Natural killer cell (primary cell): Measurements from ENCODE around the gene TEX9. TPM values are rescaled to one million over a fixed set of nuclear protein-coding genes. Genes with fewer than 3 reads are reported as not detected.

ENCODE experiments used
- ATAC-seq, 3 donors: fragments of 150-1000 bp in 2 of 3; fragments of 200-7000 bp in 1 of 3; cut with Tn5 transposase; 1 replicate in 1 of 3; 2 replicates in 2 of 3; pipeline ENCODE4 v1.10.0; 2021; ENCODE audit warnings: mild to moderate bottlenecking in 2 of 3, moderate library complexity in 2 of 3
- DNase-seq, 2 donors: peaks; one replicate each; pipeline versions ENCODE4 v3.0.0 to v3.0.0-alpha.2; 2013 to 2021; ENCODE audit warnings: mixed read lengths in 1 of 2
- H3K27ac ChIP-seq: one replicate; pipeline ENCODE4 v1.5.1; 2013; ENCODE audit warnings: mild to moderate bottlenecking, low read length
- H3K27me3 ChIP-seq: one replicate; pipeline ENCODE4 v1.6.1; 2013; ENCODE audit warnings: low read length; ENCODE audit not compliant: control insufficient read depth, insufficient read depth
- H3K36me3 ChIP-seq: one replicate; pipeline ENCODE4 v1.6.1; 2013; ENCODE audit warnings: low read length; ENCODE audit not compliant: control insufficient read depth, insufficient read depth
- H3K4me1 ChIP-seq: one replicate; pipeline ENCODE4 v1.6.1; 2013; ENCODE audit warnings: low read length; ENCODE audit not compliant: control insufficient read depth, insufficient read depth
- H3K4me3 ChIP-seq: one replicate; pipeline ENCODE4 v1.5.1; 2013; ENCODE audit warnings: low read length
- H3K9me3 ChIP-seq: one replicate; pipeline ENCODE4 v1.6.1; 2013; ENCODE audit warnings: low read length; ENCODE audit not compliant: control insufficient read depth, insufficient read depth
- H3K27ac Mint-ChIP-seq, 2 donors: one replicate each; pipeline ENCODE4 v1.8.0; 2022; ENCODE audit warnings: mild to moderate bottlenecking in 2 of 2, mixed read lengths in 2 of 2, moderate library complexity in 1 of 2
- H3K27me3 Mint-ChIP-seq, 2 donors: one replicate each; pipeline ENCODE4 v1.8.0; 2022; ENCODE audit warnings: low read depth in 2 of 2, mixed read lengths in 2 of 2
- H3K36me3 Mint-ChIP-seq: one replicate; pipeline ENCODE4 v1.8.0; 2022; ENCODE audit warnings: mixed read lengths
- H3K4me1 Mint-ChIP-seq, 2 donors: one replicate each; pipeline ENCODE4 v1.8.0; 2022; ENCODE audit warnings: mixed read lengths in 2 of 2
- H3K4me3 Mint-ChIP-seq: one replicate; pipeline ENCODE4 v1.8.0; 2022; ENCODE audit warnings: mild to moderate bottlenecking, moderate library complexity, mixed read lengths
- H3K9me3 Mint-ChIP-seq, 2 donors: one replicate each; pipeline ENCODE4 v1.8.0; 2022; ENCODE audit warnings: mixed read lengths in 2 of 2
- WGBS: methylation state at CpG from one replicate; pipeline ENCODE4 v1.1.7; 2013; ENCODE audit warnings: missing lambda C conversion rate; ENCODE audit not compliant: insufficient coverage; 5-methylcytosine and 5-hydroxymethylcytosine counted together
- intact Hi-C: fragments of 100-400 bp; cut with micrococcal nuclease; formaldehyde crosslinking; loops from one replicate; pipeline ENCODE4 v1.14.2; 2022
- total RNA-seq, 4 donors: library from RNA; stranded (reverse); fragments of 120-200 nt in 1 of 4; gene quantifications; one replicate each; pipeline versions ENCODE4 v1.2.3 to v1.2.4, GENCODE V29; 2013 to 2022
- TF ChIP-seq, protein P1 (sequence below): fragments of 200-600 bp; IDR thresholded peaks from one replicate; pipeline ENCODE4 v1.8.0; 2022; ENCODE audit warnings: antibody characterized with exemption

Gene TEX9
- total RNA-seq, 3 donors from 2014 or later (not counting 1 experiment from before 2014, with no cell fraction given), result 0.54 to 1.1 (median 1.1) TPM

DNA sequence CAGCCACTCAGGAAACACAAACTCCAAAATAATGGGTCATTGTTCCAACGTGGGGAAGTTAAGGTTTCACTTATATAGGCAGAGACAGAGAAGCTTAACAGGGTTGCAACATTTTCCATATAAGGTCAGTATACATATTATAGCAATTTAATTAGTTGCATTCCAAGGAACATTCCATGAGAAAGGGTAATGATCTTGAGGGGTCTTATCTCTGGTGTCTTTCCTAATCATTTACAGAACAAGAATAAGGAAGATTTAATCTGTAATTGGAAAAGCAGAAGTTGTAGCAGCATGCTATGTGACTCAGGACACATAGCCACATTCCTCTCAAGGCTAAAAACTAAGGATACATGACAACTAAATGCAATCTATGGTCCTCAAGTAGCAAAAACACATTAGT lies 94.8 kb downstream of the TEX9 start:
- intact Hi-C loops, result no loop called here
- no peak overlapping the region for H3K4me3 Mint-ChIP-seq
- DNase-seq (no peak), ATAC-seq (no peak)
- H3K27ac ChIP-seq, result no peak overlapping the region
- H3K4me1 ChIP-seq, result peaks cover 7% of the 10 kb centered on the region
- peaks cover 8 to 9% of the 10 kb centered on the region in 2 donors for H3K4me1 Mint-ChIP-seq
- H3K27me3 Mint-ChIP-seq, result peaks cover 8 to 13% of the 10 kb centered on the region in 2 donors
- no peak overlapping the region for H3K4me3 ChIP-seq
- H3K9me3 Mint-ChIP-seq, result no peaks in the 10 kb centered on the region
- H3K36me3 ChIP-seq, result no peaks in the 10 kb centered on the region
- no peaks in the 10 kb centered on the region for H3K36me3 Mint-ChIP-seq
- no peaks in the 10 kb centered on the region for H3K27me3 ChIP-seq
- H3K27ac Mint-ChIP-seq, result no peak overlapping the region
- no CpG with 5 or more reads among the region's 1 CpG for WGBS
- no peaks in the 10 kb centered on the region for H3K9me3 ChIP-seq
- TF ChIP-seq, protein P1, sequence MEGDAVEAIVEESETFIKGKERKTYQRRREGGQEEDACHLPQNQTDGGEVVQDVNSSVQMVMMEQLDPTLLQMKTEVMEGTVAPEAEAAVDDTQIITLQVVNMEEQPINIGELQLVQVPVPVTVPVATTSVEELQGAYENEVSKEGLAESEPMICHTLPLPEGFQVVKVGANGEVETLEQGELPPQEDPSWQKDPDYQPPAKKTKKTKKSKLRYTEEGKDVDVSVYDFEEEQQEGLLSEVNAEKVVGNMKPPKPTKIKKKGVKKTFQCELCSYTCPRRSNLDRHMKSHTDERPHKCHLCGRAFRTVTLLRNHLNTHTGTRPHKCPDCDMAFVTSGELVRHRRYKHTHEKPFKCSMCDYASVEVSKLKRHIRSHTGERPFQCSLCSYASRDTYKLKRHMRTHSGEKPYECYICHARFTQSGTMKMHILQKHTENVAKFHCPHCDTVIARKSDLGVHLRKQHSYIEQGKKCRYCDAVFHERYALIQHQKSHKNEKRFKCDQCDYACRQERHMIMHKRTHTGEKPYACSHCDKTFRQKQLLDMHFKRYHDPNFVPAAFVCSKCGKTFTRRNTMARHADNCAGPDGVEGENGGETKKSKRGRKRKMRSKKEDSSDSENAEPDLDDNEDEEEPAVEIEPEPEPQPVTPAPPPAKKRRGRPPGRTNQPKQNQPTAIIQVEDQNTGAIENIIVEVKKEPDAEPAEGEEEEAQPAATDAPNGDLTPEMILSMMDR, result no peak

DNA sequence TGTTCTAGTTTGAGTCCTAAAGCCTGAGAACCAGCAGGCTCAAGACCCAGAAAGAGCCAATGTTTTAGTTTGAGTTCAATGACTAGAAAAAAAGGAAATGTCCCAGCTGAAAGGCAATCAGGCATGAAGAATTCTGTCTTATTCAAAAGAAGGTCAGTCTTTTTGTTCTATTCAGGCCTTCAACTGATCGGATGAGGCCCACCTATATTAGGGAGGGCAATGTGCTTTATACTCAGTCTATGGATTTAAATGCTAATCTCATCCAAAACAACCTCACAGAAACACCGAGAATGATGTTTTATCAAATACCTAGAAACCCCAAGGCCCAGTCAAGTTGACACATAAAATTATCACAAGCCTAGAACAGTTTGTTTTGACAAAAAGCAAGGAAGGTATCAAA lies 95.7 kb downstream of the TEX9 start:
- H3K9me3 ChIP-seq, result no peaks in the 10 kb centered on the region
- Mint-ChIP-seq H3K27ac (no peak overlapping the region), H3K36me3 (no peaks in the 10 kb centered on the region), H3K27me3 (peaks cover 8 to 14% of the 10 kb centered on the region in 2 donors), H3K4me1 (peaks cover 9 to 10% of the 10 kb centered on the region in 2 donors), H3K9me3 (no peaks in the 10 kb centered on the region), H3K4me3 (no peak overlapping the region)
- no peaks in the 10 kb centered on the region for H3K36me3 ChIP-seq
- no peak overlapping the region for H3K27ac ChIP-seq
- WGBS, result no CpG with 5 or more reads among the region's 2 CpGs
- no peak for DNase-seq
- no peak for ATAC-seq
- H3K4me3 ChIP-seq, result no peak overlapping the region
- peaks cover 11% of the 10 kb centered on the region for H3K4me1 ChIP-seq
- intact Hi-C loops, result no loop called here
- H3K27me3 ChIP-seq, result no peaks in the 10 kb centered on the region
- TF ChIP-seq, protein P1, result no peak

DNA sequence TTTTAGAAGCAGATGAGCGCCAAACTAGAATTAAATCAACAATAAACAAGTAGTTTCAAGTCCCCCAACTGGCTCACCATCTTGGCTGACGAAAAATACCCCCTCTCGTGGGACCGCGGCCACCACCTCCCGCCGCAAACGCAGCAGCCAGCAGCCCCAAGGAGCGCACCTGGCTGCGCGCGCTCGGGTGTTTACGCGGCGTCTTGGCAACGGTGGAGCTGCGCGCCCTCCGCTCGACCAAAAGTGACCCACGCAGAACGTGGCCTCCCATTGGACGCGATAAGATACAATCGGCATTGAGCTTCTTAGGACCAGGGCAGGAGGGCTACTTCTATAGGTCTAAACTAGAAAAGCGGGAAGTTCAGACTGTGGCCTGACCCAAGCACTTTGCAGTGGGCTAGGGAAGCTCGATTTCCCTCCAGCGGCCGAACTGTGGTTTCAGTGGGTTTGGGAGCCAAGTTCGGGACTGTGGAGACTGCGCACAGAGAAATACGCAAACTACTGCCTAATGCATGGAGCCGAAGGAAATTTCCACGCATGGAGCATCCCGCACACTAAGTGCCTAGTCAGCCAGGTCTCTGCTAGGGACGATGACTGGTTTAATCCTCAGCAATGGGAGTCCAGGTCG lies 99.8 kb downstream of the TEX9 start, which contains the start of gene MNS1:
MNS1 (minus strand) TSS at position 245 of the 628 bp plus-strand sequence; CDS start at position 80, 165 bp downstream.
- peak within 1 kb of the TSS; percentile 70 to 88 for H3K27ac Mint-ChIP-seq
- TF ChIP-seq, protein P1, result no peak
- ATAC-seq (peak; percentile 93 to 95 (median 94)), DNase-seq (peak; percentile 63 to 78)
- peak within 1 kb of the TSS; percentile 94 for H3K4me3 Mint-ChIP-seq
- H3K4me1 ChIP-seq, result peaks cover 11% of the 10 kb centered on the region
- H3K9me3 Mint-ChIP-seq, result no peaks in the 10 kb centered on the region
- H3K4me1 Mint-ChIP-seq, result peaks cover 20 to 21% of the 10 kb centered on the region in 2 donors
- intact Hi-C loops, result no loop called here
- no peaks in the 10 kb centered on the region for H3K36me3 ChIP-seq
- no peaks in the 10 kb centered on the region for H3K9me3 ChIP-seq
- H3K27me3 ChIP-seq, result no peaks in the 10 kb centered on the region
- WGBS, result 3% methylated on average over 38 of the region's 38 CpGs
- peak within 1 kb of the TSS; percentile 13 for H3K27ac ChIP-seq
- H3K4me3 ChIP-seq, result peak within 1 kb of the TSS; percentile 27
- H3K36me3 Mint-ChIP-seq, result no peaks in the 10 kb centered on the region
- peaks cover 8 to 14% of the 10 kb centered on the region in 2 donors for H3K27me3 Mint-ChIP-seq

DNA sequence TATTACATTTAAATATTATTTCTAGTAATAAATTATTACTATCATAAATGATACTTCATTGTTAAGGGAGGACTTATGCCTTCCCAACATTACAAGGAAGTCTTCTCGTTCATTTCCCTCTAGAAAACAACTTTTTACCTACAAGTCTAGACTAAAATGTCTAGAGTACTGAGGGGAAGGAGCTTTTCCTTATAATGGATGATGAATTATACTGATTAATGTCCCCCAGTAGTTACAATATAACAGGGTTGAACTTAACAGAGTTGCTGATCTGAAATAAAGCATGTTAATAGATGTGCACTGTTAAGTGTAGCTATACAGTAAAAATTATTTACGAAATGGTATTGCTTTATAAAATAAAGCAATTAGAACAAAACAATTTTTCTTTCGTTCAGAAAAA lies 102.4 kb downstream of the TEX9 start:
- ATAC-seq, result no peak
- TF ChIP-seq, protein P1, result no peak
- Histone ChIP-seq H3K4me1 (peaks cover 11% of the 10 kb centered on the region), H3K9me3 (no peaks in the 10 kb centered on the region), H3K27ac (no peak overlapping the region), H3K27me3 (no peaks in the 10 kb centered on the region), H3K36me3 (no peaks in the 10 kb centered on the region), H3K4me3 (no peak overlapping the region)
- H3K27me3 Mint-ChIP-seq, result peaks cover 11 to 14% of the 10 kb centered on the region in 2 donors
- H3K4me3 Mint-ChIP-seq, result no peak overlapping the region
- H3K36me3 Mint-ChIP-seq, result no peaks in the 10 kb centered on the region
- no peaks in the 10 kb centered on the region for H3K9me3 Mint-ChIP-seq
- H3K4me1 Mint-ChIP-seq, result peaks cover 20 to 21% of the 10 kb centered on the region in 2 donors
- 40% methylated on average over 1 of the region's 3 CpGs for WGBS
- DNase-seq, result no peak
- peak overlapping the region in 1 of 2 donors; percentile 65 for H3K27ac Mint-ChIP-seq
- intact Hi-C loops, result no loop called here
